Measurements from ENCODE around the gene GPR161. TPM values are rescaled to one million over a fixed set of nuclear protein-coding genes. Genes with fewer than 3 reads are reported as not detected.

The GPR161 gene
- total and polyA plus RNA-seq, 2 of the 13 experiments (the other 11 are each of a cell fraction or from before 2014, with no cell fraction given) = 0.13 to 0.35 TPM

DNA sequence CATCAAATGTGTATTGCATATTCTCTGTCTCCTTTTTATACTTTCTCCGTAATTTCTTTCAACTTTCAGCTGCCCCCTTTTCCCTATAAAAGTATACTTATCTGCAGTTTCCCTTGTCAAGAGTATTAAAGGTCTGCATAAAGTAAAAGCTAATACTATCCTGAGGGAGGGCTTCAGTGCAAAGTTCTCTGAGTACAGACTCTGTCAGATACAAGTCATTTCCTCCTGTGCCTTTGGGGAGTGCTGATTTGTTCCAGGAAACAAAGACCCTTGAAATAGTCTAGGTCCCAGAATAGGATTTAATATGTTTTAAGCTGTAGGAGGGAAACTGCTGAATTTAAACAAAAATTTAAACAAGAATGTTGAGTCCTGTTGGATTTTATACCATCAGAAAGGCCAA lies 11.7 kb downstream of the GPR161 start:
- in situ Hi-C loops (cut with HindIII; ENCODE audit: extremely low pct_ligation_motif_present, low pct_unique_long_range_greater_than_20kb) = no loop called here
- no peak overlapping the region for H3K27ac ChIP-seq (ENCODE audit: extremely low read length, insufficient read depth, low read length)
- no peaks in the 10 kb centered on the region for H3K36me3 ChIP-seq (replicated peaks in 1 of 2; ENCODE audit: control insufficient read depth in 1 of 2, insufficient read depth in 2 of 2, low read length in 2 of 2)
- intact Hi-C loops (cut with micrococcal nuclease; ENCODE audit: unreplicated experiment) = no loop called here
- no peak for TF ChIP-seq ZNF572 (CRISPR knock-in tag; IDR thresholded peaks at IDR 0.05)
- TF ChIP-seq PTBP1 (IDR thresholded peaks at IDR 0.05; ENCODE audit: low read depth, low read length, poor library complexity, severe bottlenecking) = no peak
- no peak for TF ChIP-seq ETV5 (CRISPR knock-in tag; IDR thresholded peaks at IDR 0.05; ENCODE audit: borderline replicate concordance)
- no peak for TF ChIP-seq FOXO1 (CRISPR knock-in tag; IDR thresholded peaks at IDR 0.05)
- TF ChIP-seq, protein P1, sequence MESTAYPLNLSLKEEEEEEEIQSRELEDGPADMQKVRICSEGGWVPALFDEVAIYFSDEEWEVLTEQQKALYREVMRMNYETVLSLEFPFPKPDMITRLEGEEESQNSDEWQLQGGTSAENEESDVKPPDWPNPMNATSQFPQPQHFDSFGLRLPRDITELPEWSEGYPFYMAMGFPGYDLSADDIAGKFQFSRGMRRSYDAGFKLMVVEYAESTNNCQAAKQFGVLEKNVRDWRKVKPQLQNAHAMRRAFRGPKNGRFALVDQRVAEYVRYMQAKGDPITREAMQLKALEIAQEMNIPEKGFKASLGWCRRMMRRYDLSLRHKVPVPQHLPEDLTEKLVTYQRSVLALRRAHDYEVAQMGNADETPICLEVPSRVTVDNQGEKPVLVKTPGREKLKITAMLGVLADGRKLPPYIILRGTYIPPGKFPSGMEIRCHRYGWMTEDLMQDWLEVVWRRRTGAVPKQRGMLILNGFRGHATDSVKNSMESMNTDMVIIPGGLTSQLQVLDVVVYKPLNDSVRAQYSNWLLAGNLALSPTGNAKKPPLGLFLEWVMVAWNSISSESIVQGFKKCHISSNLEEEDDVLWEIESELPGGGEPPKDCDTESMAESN (CRISPR knock-in tag; conservative IDR thresholded peaks at IDR 0.05) = no peak
- FAIRE-seq (no peak), ATAC-seq (no peak), DNase-seq (ENCODE audit: low spot score) (no peak)
- no peaks in the 10 kb centered on the region for H3K9me3 ChIP-seq (ENCODE audit: low read length)
- BruUV-seq (replicated peaks) = no TSS peak
- ChIA-PET POLR2A (no interaction called here), CTCF (ENCODE audit: low intra/inter-chr PET ratio, low total read pairs) (no interaction called here)
- H3K27me3 ChIP-seq (ENCODE audit: control insufficient read depth in 1 of 2, insufficient read depth in 2 of 2, low read length in 2 of 2) = peaks cover 0 to 5% of the 10 kb centered on the region in 2 experiments; a peak in 1 of 5 replicates
- H3K4me3 ChIP-seq (replicated peaks in 1 of 3; ENCODE audit: insufficient read depth in 1 of 3, low read depth in 2 of 3, low read length in 3 of 3) = no peak overlapping the region
- H3K9ac ChIP-seq (ENCODE audit: insufficient read depth, low read depth, low read length) = no peak overlapping the region
- WGBS (ENCODE audit: low lambda C conversion rate) = 74% methylated on average over 1 of the region's 1 CpG
- H3K4me1 ChIP-seq (ENCODE audit: insufficient read depth, low read length) = no peaks in the 10 kb centered on the region
- H3K4me2 ChIP-seq (ENCODE audit: low read depth, low read length) = no peak overlapping the region
- H4K20me1 ChIP-seq (ENCODE audit: insufficient read depth, low read length) = no peaks in the 10 kb centered on the region
- no peaks in the 10 kb centered on the region for H3K79me2 ChIP-seq (ENCODE audit: insufficient read depth, low read length)
- no peak overlapping the region for H2AFZ ChIP-seq (ENCODE audit: low read length)

DNA sequence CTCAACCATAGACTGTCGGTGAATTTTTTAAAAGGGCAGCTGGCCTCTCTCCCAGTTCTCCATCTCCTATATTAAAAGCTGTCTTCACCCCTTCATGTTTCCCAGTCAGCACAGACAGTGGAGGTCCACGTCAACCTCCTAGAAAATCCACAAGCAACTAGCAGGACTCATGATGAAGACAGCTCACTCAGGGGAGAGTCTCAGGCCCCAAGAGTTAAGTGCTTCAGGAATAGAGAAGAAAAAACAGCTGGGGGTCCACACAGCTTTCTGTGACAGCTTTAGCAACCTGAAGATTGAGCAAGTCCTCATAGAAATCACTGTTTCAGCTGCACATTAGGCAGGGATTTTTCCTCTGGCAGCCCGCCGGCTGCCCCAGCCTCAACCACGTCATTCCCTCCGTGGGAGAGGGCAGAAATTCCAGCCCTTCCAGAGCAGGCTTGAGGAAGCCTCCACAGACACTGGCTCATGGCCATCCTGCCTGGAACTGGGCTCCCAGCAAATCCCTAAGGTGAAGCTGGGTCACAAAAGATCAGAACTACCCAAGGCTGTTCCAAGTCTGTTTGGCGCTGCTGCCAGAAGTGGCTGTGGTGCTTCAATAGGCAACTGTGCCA lies 15.2 kb downstream of the GPR161 start:
- ATAC-seq = no peak
- BruUV-seq (replicated peaks) = no TSS peak
- TF ChIP-seq ZNF761 (CRISPR knock-in tag; conservative IDR thresholded peaks at IDR 0.05) = no peak
- TF ChIP-seq, protein P2, sequence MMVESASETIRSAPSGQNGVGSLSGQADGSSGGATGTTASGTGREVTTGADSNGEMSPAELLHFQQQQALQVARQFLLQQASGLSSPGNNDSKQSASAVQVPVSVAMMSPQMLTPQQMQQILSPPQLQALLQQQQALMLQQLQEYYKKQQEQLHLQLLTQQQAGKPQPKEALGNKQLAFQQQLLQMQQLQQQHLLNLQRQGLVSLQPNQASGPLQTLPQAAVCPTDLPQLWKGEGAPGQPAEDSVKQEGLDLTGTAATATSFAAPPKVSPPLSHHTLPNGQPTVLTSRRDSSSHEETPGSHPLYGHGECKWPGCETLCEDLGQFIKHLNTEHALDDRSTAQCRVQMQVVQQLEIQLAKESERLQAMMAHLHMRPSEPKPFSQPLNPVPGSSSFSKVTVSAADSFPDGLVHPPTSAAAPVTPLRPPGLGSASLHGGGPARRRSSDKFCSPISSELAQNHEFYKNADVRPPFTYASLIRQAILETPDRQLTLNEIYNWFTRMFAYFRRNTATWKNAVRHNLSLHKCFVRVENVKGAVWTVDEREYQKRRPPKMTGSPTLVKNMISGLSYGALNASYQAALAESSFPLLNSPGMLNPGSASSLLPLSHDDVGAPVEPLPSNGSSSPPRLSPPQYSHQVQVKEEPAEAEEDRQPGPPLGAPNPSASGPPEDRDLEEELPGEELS (CRISPR knock-in tag; IDR thresholded peaks at IDR 0.05) = no peak
- no peak for TF ChIP-seq ZNF296 (CRISPR knock-in tag; conservative IDR thresholded peaks at IDR 0.05)
- TF ChIP-seq, protein P3, sequence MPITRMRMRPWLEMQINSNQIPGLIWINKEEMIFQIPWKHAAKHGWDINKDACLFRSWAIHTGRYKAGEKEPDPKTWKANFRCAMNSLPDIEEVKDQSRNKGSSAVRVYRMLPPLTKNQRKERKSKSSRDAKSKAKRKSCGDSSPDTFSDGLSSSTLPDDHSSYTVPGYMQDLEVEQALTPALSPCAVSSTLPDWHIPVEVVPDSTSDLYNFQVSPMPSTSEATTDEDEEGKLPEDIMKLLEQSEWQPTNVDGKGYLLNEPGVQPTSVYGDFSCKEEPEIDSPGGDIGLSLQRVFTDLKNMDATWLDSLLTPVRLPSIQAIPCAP (CRISPR knock-in tag; IDR thresholded peaks at IDR 0.05; ENCODE audit: low read depth) = no peak
- TF ChIP-seq KLF13 (CRISPR knock-in tag; IDR thresholded peaks at IDR 0.05) = no peak
- TF ChIP-seq ZBTB21 (CRISPR knock-in tag; IDR thresholded peaks at IDR 0.05) = no peak
- TF ChIP-seq ZNF660 (CRISPR knock-in tag; IDR thresholded peaks at IDR 0.05; ENCODE audit: borderline replicate concordance, low read depth) = no peak
- no peak for TF ChIP-seq SOX13 (IDR thresholded peaks at IDR 0.05)
- no peak for TF ChIP-seq SOX13 (CRISPR knock-in tag; conservative IDR thresholded peaks at IDR 0.05 in 1 of 2, IDR thresholded peaks at IDR 0.05 in 1 of 2)
- TF ChIP-seq ELF4 (CRISPR knock-in tag; IDR thresholded peaks at IDR 0.05; ENCODE audit: borderline replicate concordance) = no peak

More for the DNA sequence above, 15.2 kb downstream of the GPR161 start:
- CTCF ChIA-PET (ENCODE audit: low intra/inter-chr PET ratio, low total read pairs) = no interaction called here
- H3K36me3 ChIP-seq (replicated peaks in 1 of 2; ENCODE audit: control insufficient read depth in 1 of 2, insufficient read depth in 2 of 2, low read length in 2 of 2) = no peaks in the 10 kb centered on the region
- no peak overlapping the region for H3K4me3 ChIP-seq (replicated peaks in 1 of 3; ENCODE audit: insufficient read depth in 1 of 3, low read depth in 2 of 3, low read length in 3 of 3)
- H3K9me3 ChIP-seq (ENCODE audit: low read length) = no peaks in the 10 kb centered on the region
- in situ Hi-C loops (cut with HindIII; ENCODE audit: extremely low pct_ligation_motif_present, low pct_unique_long_range_greater_than_20kb) = no loop called here
- H3K4me2 ChIP-seq (ENCODE audit: low read depth, low read length) = no peak overlapping the region
- FAIRE-seq (no peak), DNase-seq (ENCODE audit: low spot score) (no peak)
- H3K79me2 ChIP-seq (ENCODE audit: insufficient read depth, low read length) = no peaks in the 10 kb centered on the region
- no peaks in the 10 kb centered on the region for H3K4me1 ChIP-seq (ENCODE audit: insufficient read depth, low read length)
- no peak overlapping the region for H3K9ac ChIP-seq (ENCODE audit: insufficient read depth, low read depth, low read length)
- peaks cover 0 to 5% of the 10 kb centered on the region in 2 experiments; a peak in 1 of 5 replicates for H3K27me3 ChIP-seq (ENCODE audit: control insufficient read depth in 1 of 2, insufficient read depth in 2 of 2, low read length in 2 of 2)
- H4K20me1 ChIP-seq (ENCODE audit: insufficient read depth, low read length) = no peaks in the 10 kb centered on the region
- no peak overlapping the region for H3K27ac ChIP-seq (ENCODE audit: extremely low read length, insufficient read depth, low read length)
- POLR2A ChIA-PET = no interaction called here
- H2AFZ ChIP-seq (ENCODE audit: low read length) = no peak overlapping the region
- 53% methylated on average over 4 of the region's 7 CpGs for WGBS (ENCODE audit: low lambda C conversion rate)
- intact Hi-C loops (cut with micrococcal nuclease; ENCODE audit: unreplicated experiment) = no loop called here
